Glomerular visceral epithelial cell (primary cell): ENCODE results near the gene AMPD2.

Source experiments
- DNase-seq: peaks from one replicate; pipeline ENCODE4 v3.0.0-alpha.2; 2016; ENCODE audit errors: extremely low spot score

Gene AMPD2

GRCh38 chr1:109630081-109630897 is 10.7 kb downstream of the AMPD2 start:
- DNase-seq = no peak

GRCh38 chr1:109630898-109631512 is 11.4 kb downstream of the AMPD2 start:
- no peak for DNase-seq

- no peak for DNase-seq
Observed at GRCh38 chr1:109631513-109632505, 12.2 kb downstream of the AMPD2 start.

GRCh38 chr1:109632671-109633346 is 13.2 kb downstream of the AMPD2 start:
- no peak for DNase-seq

- no peak for DNase-seq
Observed at GRCh38 chr1:109634292-109634691, 14.7 kb downstream of the AMPD2 start.

GRCh38 chr1:109634771-109635750 is 15.4 kb downstream of the AMPD2 start:
- DNase-seq = no peak

GRCh38 chr1:109635862-109636200 is 16.2 kb downstream of the AMPD2 start:
- no peak for DNase-seq

- DNase-seq = no peak
Observed at GRCh38 chr1:109636201-109636952, 16.7 kb downstream of the AMPD2 start.

- DNase-seq = no peak
Observed at GRCh38 chr1:109637446-109637845, 17.8 kb downstream of the AMPD2 start.

GRCh38 chr1:109639063-109639840 is 19.6 kb downstream of the AMPD2 start:
- no peak for DNase-seq

- no peak for DNase-seq
Observed at GRCh38 chr1:109639841-109640184, 20.2 kb downstream of the AMPD2 start.

- peak; percentile 73 for DNase-seq
Observed at GRCh38 chr1:109640285-109640865, 20.7 kb downstream of the AMPD2 start.

- no peak for DNase-seq
Observed at GRCh38 chr1:109641078-109641740, 21.6 kb downstream of the AMPD2 start.

- no peak for DNase-seq
Observed at GRCh38 chr1:109641861-109642260, 22.2 kb downstream of the AMPD2 start.

GRCh38 chr1:109642626-109643025 is 23.0 kb downstream of the AMPD2 start:
- no peak for DNase-seq

GRCh38 chr1:109643385-109644230 is 24.0 kb downstream of the AMPD2 start:
- peak; percentile 76 for DNase-seq

- no peak for DNase-seq
Observed at GRCh38 chr1:109644670-109645069, 25.0 kb downstream of the AMPD2 start.
